Muscle of back (tissue), 11 donors: ENCODE data around the gene RPS6KA2. TPM values are rescaled to one million over a fixed set of nuclear protein-coding genes. Genes with fewer than 3 reads are reported as not detected.
"Not testable (repeated sequence)": the region's sequence is repeated elsewhere in the genome, so short reads cannot be mapped to it uniquely, and the experiment has no call there.

ENCODE experiments used
- DNase-seq, 3 donors: peaks; one replicate each; pipeline versions ENCODE4 v3.0.0 to v3.0.0-alpha.2; 2013
- polyA plus RNA-seq, 10 donors: library from polyadenylated mRNA; unstranded; fragments of 120-200 nt; gene quantifications; one replicate each; pipeline ENCODE4 v1.2.1, GENCODE V29; 2013; ENCODE audit not compliant: insufficient read length in 10 of 10

The RPS6KA2 gene
- polyA plus RNA-seq, 10 donors, result 22.1 to 31.7 (median 25.4) TPM

- DNase-seq, result peak in 2 of 3 donors; percentile 71 to 82
Observed at GRCh38 chr6:166381733-166382499, 245.1 kb downstream of the RPS6KA2 start.

GRCh38 chr6:166381381-166381732, 245.7 kb downstream of the RPS6KA2 start:
- DNase-seq, result no peak

GRCh38 chr6:166379800-166380199, 247.3 kb downstream of the RPS6KA2 start:
- no peak for DNase-seq

GRCh38 chr6:166379103-166379586, 247.9 kb downstream of the RPS6KA2 start:
- DNase-seq, result no peak

GRCh38 chr6:166377721-166378120, 249.3 kb downstream of the RPS6KA2 start:
- DNase-seq, result no peak

- no peak for DNase-seq
Observed at GRCh38 chr6:166375013-166375412, 252.0 kb downstream of the RPS6KA2 start.

GRCh38 chr6:166370489-166370888, 256.6 kb downstream of the RPS6KA2 start:
- no peak for DNase-seq

GRCh38 chr6:166369782-166370181, 257.3 kb downstream of the RPS6KA2 start:
- DNase-seq, result no peak

- DNase-seq, result no peak
Observed at GRCh38 chr6:166366921-166367320, 260.1 kb downstream of the RPS6KA2 start.

GRCh38 chr6:166365806-166366205, 261.2 kb downstream of the RPS6KA2 start:
- no peak for DNase-seq

GRCh38 chr6:166365221-166365620, 261.8 kb downstream of the RPS6KA2 start:
- DNase-seq, result peak in 1 of 3 donors; percentile 33

- peak in 1 of 3 donors; percentile 10 for DNase-seq
Observed at GRCh38 chr6:166364456-166364855, 262.6 kb downstream of the RPS6KA2 start.

GRCh38 chr6:166362427-166362826, 264.6 kb downstream of the RPS6KA2 start:
- not testable (repeated sequence) for DNase-seq

GRCh38 chr6:166361077-166361429, 266.0 kb downstream of the RPS6KA2 start:
- DNase-seq, result peak in 1 of 3 donors; percentile 11

GRCh38 chr6:166360243-166361076, 266.6 kb downstream of the RPS6KA2 start:
- DNase-seq, result peak in 1 of 3 donors; percentile 10

Other genes with a start within 250 kb of the RPS6KA2 start
- gene MPC1, start 244.3 kb downstream of the RPS6KA2 start, polyA plus RNA-seq, result 10 to 100 TPM; 62.7 to 92.1 (median 76.0) TPM
- under 1 TPM in 6 of 10 donors, not detected in 4; 0.09 to 0.73 (median 0.20) TPM for gene RAMACL, start 40.6 kb downstream of the RPS6KA2 start, polyA plus RNA-seq